Measurements from ENCODE around the gene OGFRL1.

GRCh38 chr6:71332012-71332411 lies 43.4 kb downstream of the OGFRL1 start:
- TF ChIP-seq MAX (IDR thresholded peaks at IDR 0.05) (no peak), ZBTB7A (IDR thresholded peaks at IDR 0.05; ENCODE audit: low read depth) (no peak), CEBPB (IDR thresholded peaks at IDR 0.05) (no peak), REST (IDR thresholded peaks at IDR 0.05; ENCODE audit: low read depth) (no peak), USF1 (IDR thresholded peaks at IDR 0.05) (no peak), RAD21 (IDR thresholded peaks at IDR 0.05; ENCODE audit: low read depth) (no peak), YY1 (IDR thresholded peaks at IDR 0.05; ENCODE audit: low read depth) (no peak), TAF1 (IDR thresholded peaks at IDR 0.05; ENCODE audit: low read depth) (no peak), FOXM1 (IDR thresholded peaks at IDR 0.05; ENCODE audit: borderline replicate concordance, low read depth) (no peak), EGR1 (IDR thresholded peaks at IDR 0.05) (no peak), TEAD4 (IDR thresholded peaks at IDR 0.05) (no peak), EP300 (IDR thresholded peaks at IDR 0.05; ENCODE audit: borderline replicate concordance) (no peak), TCF12 (IDR thresholded peaks at IDR 0.05; ENCODE audit: low read depth) (no peak)
